Measurements from ENCODE around the gene ITPRIPL1. TPM values are rescaled to one million over a fixed set of nuclear protein-coding genes. Genes with fewer than 3 reads are reported as not detected.

ITPRIPL1 gene
- total and polyA plus RNA-seq, 2 donors from 2014 or later = 0.73 to 1.2 TPM

DNA sequence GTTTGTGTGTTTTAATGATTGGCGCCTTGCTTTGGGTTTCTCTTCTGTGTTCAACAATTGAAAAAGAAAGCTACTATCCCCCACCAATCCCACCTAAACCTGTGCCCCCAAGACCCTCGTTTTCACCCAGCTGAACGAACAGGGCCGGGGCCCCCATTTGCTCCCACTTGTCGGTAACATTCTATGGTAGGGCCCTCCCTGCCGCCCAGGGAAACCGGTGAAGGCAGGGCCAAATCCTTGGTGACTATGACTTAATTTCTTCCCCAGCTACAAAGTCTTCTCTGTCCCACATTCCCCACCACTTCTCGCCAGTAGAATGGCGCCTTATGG, 19.2 kb upstream of the ITPRIPL1 start:
- peak overlapping the region; percentile 91 to 99 (median 94) for H3K4me3 ChIP-seq (ENCODE audit: low read length in 3 of 3)
- intact Hi-C loops (cut with DNase I) = no loop called here
- peak overlapping the region in 1 of 2 donors; percentile 61 for H3K27ac ChIP-seq (ENCODE audit: low read depth in 2 of 2, low read length in 2 of 2)
- DNase-seq = peak in 1 of 5 donors; percentile 8
- H3K9me3 ChIP-seq (ENCODE audit: control insufficient read depth in 2 of 3, insufficient read depth in 1 of 3, low read length in 3 of 3) = no peaks in the 10 kb centered on the region
- H3K4me1 ChIP-seq (ENCODE audit: control insufficient read depth in 2 of 3, insufficient read depth in 2 of 3, low read depth in 1 of 3, low read length in 3 of 3) = peaks cover 0 to 11% (median 9%) of the 10 kb centered on the region in 3 donors
- TF ChIP-seq, protein P1, sequence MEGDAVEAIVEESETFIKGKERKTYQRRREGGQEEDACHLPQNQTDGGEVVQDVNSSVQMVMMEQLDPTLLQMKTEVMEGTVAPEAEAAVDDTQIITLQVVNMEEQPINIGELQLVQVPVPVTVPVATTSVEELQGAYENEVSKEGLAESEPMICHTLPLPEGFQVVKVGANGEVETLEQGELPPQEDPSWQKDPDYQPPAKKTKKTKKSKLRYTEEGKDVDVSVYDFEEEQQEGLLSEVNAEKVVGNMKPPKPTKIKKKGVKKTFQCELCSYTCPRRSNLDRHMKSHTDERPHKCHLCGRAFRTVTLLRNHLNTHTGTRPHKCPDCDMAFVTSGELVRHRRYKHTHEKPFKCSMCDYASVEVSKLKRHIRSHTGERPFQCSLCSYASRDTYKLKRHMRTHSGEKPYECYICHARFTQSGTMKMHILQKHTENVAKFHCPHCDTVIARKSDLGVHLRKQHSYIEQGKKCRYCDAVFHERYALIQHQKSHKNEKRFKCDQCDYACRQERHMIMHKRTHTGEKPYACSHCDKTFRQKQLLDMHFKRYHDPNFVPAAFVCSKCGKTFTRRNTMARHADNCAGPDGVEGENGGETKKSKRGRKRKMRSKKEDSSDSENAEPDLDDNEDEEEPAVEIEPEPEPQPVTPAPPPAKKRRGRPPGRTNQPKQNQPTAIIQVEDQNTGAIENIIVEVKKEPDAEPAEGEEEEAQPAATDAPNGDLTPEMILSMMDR (IDR thresholded peaks at IDR 0.05; ENCODE audit: borderline replicate concordance, extremely low read depth, insufficient read depth) = no peak
- FAIRE-seq = no peak
- H3K27me3 ChIP-seq (ENCODE audit: control insufficient read depth, insufficient read depth, low read length) = no peaks in the 10 kb centered on the region
- peak overlapping the region in 2 of 3 donors; percentile 86 to 87 for H3K9ac ChIP-seq (ENCODE audit: low read length in 3 of 3)
- H3K36me3 ChIP-seq (ENCODE audit: control insufficient read depth in 2 of 3, insufficient read depth in 3 of 3, low read length in 3 of 3) = peaks cover 14 to 32% (median 24%) of the 10 kb centered on the region in 3 donors

DNA sequence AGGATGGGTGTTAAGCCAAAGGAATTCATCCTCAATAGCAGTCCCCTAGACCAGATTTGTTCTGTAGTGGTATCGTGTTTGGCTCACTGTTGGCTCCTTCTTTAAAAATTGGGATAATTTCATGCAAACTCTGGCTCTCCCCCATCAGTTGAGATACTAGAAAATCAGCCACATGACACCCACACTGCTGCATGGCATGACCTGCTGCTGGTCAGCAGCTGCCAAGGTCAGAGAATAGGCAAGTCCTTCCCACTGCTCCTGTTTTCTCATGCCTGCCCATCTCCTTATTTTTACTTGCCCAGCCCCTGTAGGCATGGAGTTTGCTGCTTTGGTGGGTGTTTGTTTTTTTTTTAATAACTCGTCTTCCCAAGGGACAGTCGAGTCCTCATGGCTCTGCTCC, 18.7 kb upstream of the ITPRIPL1 start:
- intact Hi-C loops (cut with DNase I) = no loop called here
- no peaks in the 10 kb centered on the region for H3K27me3 ChIP-seq (ENCODE audit: control insufficient read depth, insufficient read depth, low read length)
- H3K9me3 ChIP-seq (ENCODE audit: control insufficient read depth in 2 of 3, insufficient read depth in 1 of 3, low read length in 3 of 3) = no peaks in the 10 kb centered on the region
- peak overlapping the region; percentile 91 to 99 (median 94) for H3K4me3 ChIP-seq (ENCODE audit: low read length in 3 of 3)
- FAIRE-seq = no peak
- peak overlapping the region in 1 of 3 donors; percentile 12 for H3K9ac ChIP-seq (ENCODE audit: low read length in 3 of 3)
- H3K4me1 ChIP-seq (ENCODE audit: control insufficient read depth in 2 of 3, insufficient read depth in 2 of 3, low read depth in 1 of 3, low read length in 3 of 3) = peaks cover 0 to 11% (median 9%) of the 10 kb centered on the region in 3 donors
- no peak overlapping the region for H3K27ac ChIP-seq (ENCODE audit: low read depth in 2 of 2, low read length in 2 of 2)
- no peak for DNase-seq
- TF ChIP-seq, protein P1 (IDR thresholded peaks at IDR 0.05; ENCODE audit: borderline replicate concordance, extremely low read depth, insufficient read depth) = no peak
- peaks cover 10 to 28% (median 20%) of the 10 kb centered on the region in 3 donors for H3K36me3 ChIP-seq (ENCODE audit: control insufficient read depth in 2 of 3, insufficient read depth in 3 of 3, low read length in 3 of 3)

DNA sequence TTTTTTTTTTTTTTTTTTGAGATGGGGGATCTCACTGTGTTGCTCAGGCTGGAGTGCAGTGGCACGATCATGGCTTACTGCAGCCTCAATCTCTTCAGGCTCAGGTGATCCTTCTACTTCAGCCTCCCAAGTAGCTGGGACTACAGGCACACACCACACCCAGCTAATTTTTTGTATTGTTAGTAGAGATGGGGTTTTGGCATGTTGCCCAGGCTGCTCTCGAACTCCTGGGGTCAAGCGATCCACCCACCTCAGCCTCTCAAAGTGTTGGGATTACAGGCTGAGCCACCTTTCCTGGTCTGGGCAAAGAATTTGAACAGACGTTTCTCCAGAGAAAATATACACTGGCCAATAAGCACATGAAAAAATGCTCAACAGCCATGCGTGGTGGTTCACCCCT, 16.9 kb upstream of the ITPRIPL1 start:
- intact Hi-C loops (cut with DNase I) = no loop called here
- H3K9me3 ChIP-seq (ENCODE audit: control insufficient read depth in 2 of 3, insufficient read depth in 1 of 3, low read length in 3 of 3) = no peaks in the 10 kb centered on the region
- TF ChIP-seq, protein P1 (IDR thresholded peaks at IDR 0.05; ENCODE audit: borderline replicate concordance, extremely low read depth, insufficient read depth) = no peak
- H3K4me3 ChIP-seq (ENCODE audit: low read length in 3 of 3) = no peak overlapping the region
- H3K27ac ChIP-seq (ENCODE audit: low read depth in 2 of 2, low read length in 2 of 2) = no peak overlapping the region
- no peak overlapping the region for H3K9ac ChIP-seq (ENCODE audit: low read length in 3 of 3)
- FAIRE-seq (no peak), DNase-seq (no peak)
- no peaks in the 10 kb centered on the region for H3K27me3 ChIP-seq (ENCODE audit: control insufficient read depth, insufficient read depth, low read length)
- H3K4me1 ChIP-seq (ENCODE audit: control insufficient read depth in 2 of 3, insufficient read depth in 2 of 3, low read depth in 1 of 3, low read length in 3 of 3) = peaks cover 0 to 9% (median 9%) of the 10 kb centered on the region in 3 donors
- H3K36me3 ChIP-seq (ENCODE audit: control insufficient read depth in 2 of 3, insufficient read depth in 3 of 3, low read length in 3 of 3) = peaks cover under 1 to 9% (median 1%) of the 10 kb centered on the region in 3 donors

DNA sequence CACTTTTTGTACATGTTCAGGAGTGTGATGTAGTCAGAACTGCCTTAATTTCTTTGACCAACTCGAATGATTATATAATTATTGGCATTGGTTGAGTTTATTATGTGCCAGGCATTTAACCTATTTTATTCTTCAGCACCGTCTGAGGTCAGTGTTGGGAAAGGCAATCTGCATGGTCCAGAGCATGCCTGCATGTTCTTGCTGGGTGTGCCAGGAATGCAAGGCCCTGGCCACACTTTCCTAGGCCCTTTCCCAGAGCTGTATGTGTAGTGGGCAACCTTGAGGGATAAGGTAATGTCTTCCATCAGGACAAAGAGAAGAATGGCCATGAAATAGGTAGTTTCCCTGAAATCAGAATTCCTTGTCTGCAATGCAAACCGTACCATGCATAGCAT, 10.1 kb upstream of the ITPRIPL1 start:
- no peaks in the 10 kb centered on the region for H3K4me1 ChIP-seq (ENCODE audit: control insufficient read depth in 2 of 3, insufficient read depth in 2 of 3, low read depth in 1 of 3, low read length in 3 of 3)
- DNase-seq (no peak), FAIRE-seq (no peak)
- H3K27ac ChIP-seq (ENCODE audit: low read depth in 2 of 2, low read length in 2 of 2) = no peak overlapping the region
- H3K4me3 ChIP-seq (ENCODE audit: low read length in 3 of 3) = no peak overlapping the region
- TF ChIP-seq, protein P1 (IDR thresholded peaks at IDR 0.05; ENCODE audit: borderline replicate concordance, extremely low read depth, insufficient read depth) = no peak
- no peak overlapping the region for H3K9ac ChIP-seq (ENCODE audit: low read length in 3 of 3)
- H3K27me3 ChIP-seq (ENCODE audit: control insufficient read depth, insufficient read depth, low read length) = no peaks in the 10 kb centered on the region
- intact Hi-C loops (cut with DNase I) = no loop called here
- H3K9me3 ChIP-seq (ENCODE audit: control insufficient read depth in 2 of 3, insufficient read depth in 1 of 3, low read length in 3 of 3) = no peaks in the 10 kb centered on the region
- no peaks in the 10 kb centered on the region for H3K36me3 ChIP-seq (ENCODE audit: control insufficient read depth in 2 of 3, insufficient read depth in 3 of 3, low read length in 3 of 3)
